ENCODE measurements around the gene HOXB8.

The HOXB8 gene

GRCh38 chr17:48571826-48572417 is 43.2 kb downstream of the HOXB8 start:
- DNase-seq = no peak
- intact Hi-C loops (cut with DNase I) = no loop called here

DNA sequence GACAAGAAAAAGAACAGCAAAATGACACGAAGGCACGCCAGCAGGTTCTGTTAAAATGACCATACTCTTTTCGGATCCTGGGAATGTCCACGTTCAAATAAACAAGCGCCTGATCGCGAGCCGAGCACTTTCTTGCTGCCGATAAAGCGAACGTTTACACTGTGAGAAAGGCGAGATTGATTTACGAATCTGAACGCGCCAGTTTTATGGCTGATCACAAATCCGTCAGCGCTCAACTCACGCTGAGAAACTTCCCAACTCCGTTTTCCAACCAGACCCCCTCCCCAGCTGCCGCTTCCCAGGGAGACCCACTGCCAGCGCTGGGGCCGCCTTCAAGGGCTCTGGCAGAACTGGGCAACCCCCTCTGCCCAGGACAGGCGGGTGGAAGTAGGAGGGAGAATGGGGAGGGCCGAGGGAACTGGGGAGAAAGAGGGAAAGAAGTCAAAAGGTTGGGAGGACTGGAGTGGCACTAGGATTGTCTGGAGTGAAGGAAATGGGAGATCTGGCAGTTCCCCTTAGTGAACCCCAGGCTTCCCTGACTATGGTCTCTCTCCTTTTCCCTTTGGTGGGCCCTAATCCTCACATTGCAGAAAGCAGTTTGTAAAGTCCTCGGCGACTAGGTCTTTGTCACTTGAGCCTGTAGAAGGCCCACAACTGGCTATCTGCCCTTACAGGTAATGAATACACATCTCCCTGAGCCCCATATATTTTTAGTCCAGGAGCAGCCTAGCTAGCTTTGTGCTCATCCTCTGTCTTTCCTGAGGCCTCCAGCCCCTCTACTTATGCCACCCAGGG is 43.9 kb downstream of the HOXB8 start:
- intact Hi-C loops (cut with DNase I) = no loop called here
- peak in 1 of 10 donors; percentile 59 for DNase-seq

GRCh38 chr17:48570325-48571023 is 44.6 kb downstream of the HOXB8 start:
- DNase-seq = peak in 1 of 10 donors; percentile 49
- intact Hi-C loops (cut with DNase I) = no loop called here

- no peak for DNase-seq
- intact Hi-C loops (cut with DNase I) = no loop called here
These were observed 45.3 kb downstream of the HOXB8 start for GRCh38 chr17:48569674-48570324.

DNA sequence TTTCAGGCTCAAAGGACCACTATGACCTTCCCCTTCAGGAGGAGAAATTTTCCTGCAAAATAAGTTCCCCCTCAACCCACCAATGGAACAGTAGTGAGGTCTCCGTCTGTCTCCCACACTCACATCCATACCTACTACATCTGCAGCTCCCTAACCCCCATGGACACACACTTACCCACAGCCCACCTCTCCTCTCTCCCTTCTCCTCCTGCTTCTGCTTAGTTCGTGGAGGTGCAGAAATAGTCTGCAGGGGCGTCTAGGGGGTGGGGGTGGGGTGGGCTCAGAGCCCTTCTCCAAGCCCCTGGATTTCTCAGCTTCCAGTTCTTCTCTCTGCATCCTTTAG is 45.9 kb downstream of the HOXB8 start:
- no peak for DNase-seq

DNA sequence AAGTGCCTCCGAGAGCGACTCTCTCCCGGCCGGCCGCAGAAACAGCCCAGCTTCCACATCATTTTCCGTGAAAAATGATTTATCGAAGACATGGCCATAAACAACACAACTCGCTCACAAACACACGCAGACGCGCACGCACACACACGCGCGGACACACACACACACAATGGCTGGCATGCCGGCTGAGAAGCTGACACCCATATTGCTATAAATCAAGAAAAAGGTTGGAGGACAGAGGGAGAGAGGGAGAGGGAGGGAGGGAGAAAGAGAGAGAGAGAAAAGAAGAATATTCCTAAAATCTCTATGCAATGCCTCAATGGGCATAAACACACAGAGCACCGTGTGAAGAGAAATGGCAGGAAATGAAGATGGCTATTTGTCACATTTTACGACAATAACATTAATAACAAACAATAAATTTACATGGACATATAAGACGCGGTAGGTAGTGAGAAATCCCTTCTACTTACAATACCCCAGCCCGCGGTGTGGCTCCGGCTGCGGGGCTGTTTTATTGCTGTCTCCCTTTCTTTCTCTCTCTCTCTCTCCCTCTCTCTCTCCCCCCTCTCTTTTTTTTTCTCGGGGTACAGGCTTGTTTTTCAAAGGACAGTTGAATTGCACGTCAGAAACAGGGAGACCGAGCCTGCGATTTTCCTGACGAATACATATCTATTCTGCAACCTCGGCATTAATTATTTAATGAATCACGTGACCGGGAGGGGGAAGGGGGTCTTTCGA is 46.4 kb downstream of the HOXB8 start:
- intact Hi-C loops (cut with DNase I) = no loop called here
- no peak for DNase-seq

More for the DNA sequence above, 45.9 kb downstream of the HOXB8 start:
- intact Hi-C loops (cut with DNase I) = no loop called here

GRCh38 chr17:48567646-48568354 is 47.3 kb downstream of the HOXB8 start:
- no peak for DNase-seq
- intact Hi-C loops (cut with DNase I) = no loop called here

GRCh38 chr17:48567209-48567608 is 47.9 kb downstream of the HOXB8 start:
- no peak for DNase-seq
- intact Hi-C loops (cut with DNase I) = no loop called here

GRCh38 chr17:48566717-48567116 is 48.4 kb downstream of the HOXB8 start:
- intact Hi-C loops (cut with DNase I) = no loop called here

GRCh38 chr17:48565925-48566710 is 49.0 kb downstream of the HOXB8 start:
- intact Hi-C loops (cut with DNase I) = no loop called here
- DNase-seq = no peak

More at GRCh38 chr17:48566717-48567116, 48.4 kb downstream of the HOXB8 start:
- DNase-seq = no peak

- intact Hi-C loops (cut with DNase I) = no loop called here
- DNase-seq = no peak
These were observed 50.0 kb downstream of the HOXB8 start for GRCh38 chr17:48565022-48565554.

GRCh38 chr17:48564188-48565021 is 50.7 kb downstream of the HOXB8 start:
- DNase-seq = no peak
- intact Hi-C loops (cut with DNase I) = no loop called here

GRCh38 chr17:48563867-48564187 is 51.3 kb downstream of the HOXB8 start:
- DNase-seq = no peak
- intact Hi-C loops (cut with DNase I) = no loop called here

DNA sequence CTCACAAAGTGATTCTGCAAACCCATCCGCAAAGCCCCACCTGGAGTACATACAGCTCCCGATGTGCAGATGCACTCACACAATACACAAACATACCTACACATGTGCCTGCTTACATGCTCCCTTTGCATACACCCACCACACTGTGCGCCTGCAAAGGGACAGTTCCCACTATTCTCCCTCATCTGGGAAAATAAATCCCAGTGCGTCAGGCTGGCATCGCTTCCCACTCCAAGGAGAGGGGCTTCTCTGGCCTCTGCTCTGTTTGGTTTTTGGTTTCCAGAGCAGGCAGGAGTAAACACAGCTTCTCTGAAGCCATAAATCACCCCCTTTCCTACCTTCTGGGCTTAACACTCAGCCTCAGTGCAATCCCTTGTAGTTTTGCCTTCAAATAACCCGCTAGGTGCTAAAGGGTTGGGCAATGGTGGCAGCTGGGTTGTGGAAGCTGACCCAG is 51.7 kb downstream of the HOXB8 start:
- intact Hi-C loops (cut with DNase I) = no loop called here
- no peak for DNase-seq

DNA sequence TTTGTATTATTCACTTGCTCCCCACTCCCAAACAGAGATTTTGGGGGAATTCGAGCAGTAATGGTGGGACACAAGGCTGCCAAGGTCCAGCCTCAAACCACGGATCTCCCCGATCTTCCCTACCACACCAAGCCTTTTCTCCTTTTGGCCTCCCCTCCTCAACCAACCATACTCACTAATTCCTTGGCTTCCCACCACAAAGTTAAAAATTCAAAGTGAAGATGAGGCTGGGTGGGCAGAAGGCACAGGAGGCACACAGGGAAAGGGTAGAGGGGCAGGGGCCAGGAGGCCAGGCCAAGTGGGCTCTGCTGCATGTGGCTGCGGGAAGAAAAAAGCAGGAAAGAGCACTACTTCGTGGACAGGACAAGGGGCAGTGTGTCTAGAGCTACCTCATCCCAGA is 52.2 kb downstream of the HOXB8 start:
- intact Hi-C loops (cut with DNase I) = no loop called here
- DNase-seq = no peak
